Neural progenitor cell (in vitro differentiated cells): ENCODE results near the gene DNMT1.

Experiments
- EZH2 ChIP-seq: fragments of 200-600 bp; sonication (generic); IDR thresholded peaks from 2 replicates; pipeline ENCODE4 v1.6.1; 2017; ENCODE audit warnings: antibody characterized with exemption, mild to moderate bottlenecking, moderate library complexity
- EZH2phosphoT487 ChIP-seq: fragments of 200-600 bp; sonication (generic); IDR thresholded peaks from 2 replicates; pipeline ENCODE4 v1.6.1; 2017; ENCODE audit warnings: antibody characterized with exemption
- TF ChIP-seq, protein P1 (sequence below): fragments of 200-600 bp; sonication (generic); IDR thresholded peaks from 2 replicates; pipeline ENCODE4 v1.5.1; 2017; ENCODE audit warnings: antibody characterized with exemption, mild to moderate bottlenecking

DNA sequence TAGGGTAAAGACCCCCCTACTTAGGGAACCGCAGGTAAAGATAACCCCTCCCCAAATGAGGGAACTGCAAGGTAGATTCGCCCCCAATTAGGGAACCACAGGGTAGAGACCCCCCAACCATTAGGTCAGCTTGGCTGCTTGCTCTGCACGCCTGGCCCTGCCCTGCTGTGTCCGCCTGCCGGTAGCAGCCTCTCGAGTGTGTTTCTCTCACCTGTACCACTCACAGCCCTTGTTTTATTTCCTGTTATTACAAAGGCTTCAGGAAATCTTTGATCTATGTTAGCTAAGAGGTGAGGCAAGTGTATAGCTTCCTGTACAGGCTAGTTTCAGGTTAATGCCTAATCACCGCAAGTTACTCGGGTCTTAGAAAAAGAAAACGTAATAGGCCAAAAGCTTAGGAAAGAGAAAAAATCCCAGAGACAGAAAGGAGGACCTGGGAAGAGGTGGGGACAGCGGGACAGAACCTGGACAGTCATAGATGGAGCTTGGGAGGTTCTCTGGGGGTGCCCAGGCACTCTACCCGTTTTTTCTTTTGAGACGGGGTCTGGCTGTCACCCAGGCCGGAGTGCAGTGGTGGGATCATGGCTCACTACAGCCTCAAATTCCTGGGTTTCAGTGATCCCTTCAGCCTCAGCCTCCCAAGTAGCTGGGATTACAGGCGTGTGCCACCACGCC, 51.9 kb downstream of the DNMT1 start:
- TF ChIP-seq, protein P1, sequence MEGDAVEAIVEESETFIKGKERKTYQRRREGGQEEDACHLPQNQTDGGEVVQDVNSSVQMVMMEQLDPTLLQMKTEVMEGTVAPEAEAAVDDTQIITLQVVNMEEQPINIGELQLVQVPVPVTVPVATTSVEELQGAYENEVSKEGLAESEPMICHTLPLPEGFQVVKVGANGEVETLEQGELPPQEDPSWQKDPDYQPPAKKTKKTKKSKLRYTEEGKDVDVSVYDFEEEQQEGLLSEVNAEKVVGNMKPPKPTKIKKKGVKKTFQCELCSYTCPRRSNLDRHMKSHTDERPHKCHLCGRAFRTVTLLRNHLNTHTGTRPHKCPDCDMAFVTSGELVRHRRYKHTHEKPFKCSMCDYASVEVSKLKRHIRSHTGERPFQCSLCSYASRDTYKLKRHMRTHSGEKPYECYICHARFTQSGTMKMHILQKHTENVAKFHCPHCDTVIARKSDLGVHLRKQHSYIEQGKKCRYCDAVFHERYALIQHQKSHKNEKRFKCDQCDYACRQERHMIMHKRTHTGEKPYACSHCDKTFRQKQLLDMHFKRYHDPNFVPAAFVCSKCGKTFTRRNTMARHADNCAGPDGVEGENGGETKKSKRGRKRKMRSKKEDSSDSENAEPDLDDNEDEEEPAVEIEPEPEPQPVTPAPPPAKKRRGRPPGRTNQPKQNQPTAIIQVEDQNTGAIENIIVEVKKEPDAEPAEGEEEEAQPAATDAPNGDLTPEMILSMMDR, result no peak
- TF ChIP-seq EZH2phosphoT487 (no peak), EZH2 (no peak)
